Activated gamma-delta T cell (primary cell): ENCODE results near the gene HOXC13.

Source experiments
- DNase-seq: peaks from one replicate; lab custom pipeline; 2025; lab: John Stamatoyannopoulos, UW

HOXC13 gene

GRCh38 chr12:53939141-53940108, 794 bp downstream of the HOXC13 start:
- no peak for DNase-seq

GRCh38 chr12:53940443-53941014, 1.9 kb downstream of the HOXC13 start:
- DNase-seq, result no peak

- no peak for DNase-seq
Measured at GRCh38 chr12:53941187-53941586, 2.6 kb downstream of the HOXC13 start.

GRCh38 chr12:53941750-53942149, 3.1 kb downstream of the HOXC13 start:
- DNase-seq, result no peak

- DNase-seq, result no peak
Measured at GRCh38 chr12:53942467-53942997, 3.9 kb downstream of the HOXC13 start.

- DNase-seq, result no peak
Measured at GRCh38 chr12:53944209-53944608, 5.6 kb downstream of the HOXC13 start.

- no peak for DNase-seq
Measured at GRCh38 chr12:53944907-53945847, 6.5 kb downstream of the HOXC13 start.

GRCh38 chr12:53947743-53948142, 9.1 kb downstream of the HOXC13 start:
- DNase-seq, result no peak

GRCh38 chr12:53948650-53949593, 10.3 kb downstream of the HOXC13 start:
- no peak for DNase-seq

GRCh38 chr12:53949631-53950436, 11.2 kb downstream of the HOXC13 start:
- DNase-seq, result no peak

- no peak for DNase-seq
Measured at GRCh38 chr12:53950437-53950773, 11.8 kb downstream of the HOXC13 start.

- DNase-seq, result no peak
Measured at GRCh38 chr12:53950789-53951576, 12.4 kb downstream of the HOXC13 start.

GRCh38 chr12:53951577-53952334, 13.1 kb downstream of the HOXC13 start:
- no peak for DNase-seq

GRCh38 chr12:53952335-53952694, 13.7 kb downstream of the HOXC13 start:
- no peak for DNase-seq

- no peak for DNase-seq
Measured at GRCh38 chr12:53952871-53953734, 14.5 kb downstream of the HOXC13 start.

GRCh38 chr12:53953831-53954693, 15.4 kb downstream of the HOXC13 start:
- DNase-seq, result no peak

- DNase-seq, result no peak
Measured at GRCh38 chr12:53954694-53955035, 16.0 kb downstream of the HOXC13 start, which contains the start of gene HOXC12. TSS of gene HOXC12 (plus strand) at chr12:53954903. CDS start at chr12:53954930, 27 bp downstream.
